ENCODE data around the gene PLA2G3. TPM values are rescaled to one million over a fixed set of nuclear protein-coding genes. Genes with fewer than 3 reads are reported as not detected.

The PLA2G3 gene
- total RNA-seq, 1 experiment from 2014 or later: 8.2 TPM

- Histone ChIP-seq H2BK12ac (ENCODE audit: insufficient read length, low read depth, low read length) (no peak overlapping the region), H4K91ac (ENCODE audit: insufficient read length, low read depth, low read length) (no peak overlapping the region), H3K4me1 (ENCODE audit: insufficient read depth, low read length) (peaks cover 7% of the 10 kb centered on the region; the same call in 1 of the 2 replicates), H2BK5ac (ENCODE audit: insufficient read length, low read length) (no peak overlapping the region), H4K20me1 (ENCODE audit: control insufficient read depth, insufficient read depth, insufficient read length) (no peaks in the 10 kb centered on the region), H3K4me2 (ENCODE audit: insufficient read depth, insufficient read length, low read length) (no peak overlapping the region), H4K5ac (ENCODE audit: insufficient read length, low read depth, low read length) (no peak overlapping the region), H2AFZ (ENCODE audit: low read length) (no peak overlapping the region), H3K23ac (ENCODE audit: insufficient read length, low read depth, low read length) (no peak overlapping the region), H3K14ac (ENCODE audit: insufficient read depth, low read length) (no peak overlapping the region), H3K18ac (ENCODE audit: insufficient read length, low read depth, low read length) (no peak overlapping the region), H3K9me3 (ENCODE audit: control insufficient read depth, low read depth, low read length) (peaks cover 5% of the 10 kb centered on the region), H3K4ac (ENCODE audit: low read depth, low read length) (no peak overlapping the region), H2BK120ac (ENCODE audit: low read depth, low read length, poor library complexity, severe bottlenecking) (no peak overlapping the region), H2BK20ac (ENCODE audit: low read depth, low read length, poor library complexity, severe bottlenecking) (no peak overlapping the region), H4K8ac (replicated peaks; ENCODE audit: insufficient read length, low read depth, low read length) (no peak overlapping the region), H3K56ac (ENCODE audit: insufficient read length, low read depth, low read length) (no peak overlapping the region), H3K79me1 (ENCODE audit: insufficient read depth, low read depth, low read length, poor library complexity, severe bottlenecking) (peaks cover 1% of the 10 kb centered on the region), H3T11ph (ENCODE audit: low read length) (no peak overlapping the region), H3K27me3 (ENCODE audit: insufficient read depth, low read length) (no peaks in the 10 kb centered on the region), H3K79me2 (ENCODE audit: insufficient read depth, low read length) (peaks cover 10% of the 10 kb centered on the region; the same call in 1 of the 2 replicates), H3K23me2 (ENCODE audit: insufficient read length, low read depth, low read length, poor library complexity, severe bottlenecking) (peaks cover 11% of the 10 kb centered on the region), H3K9ac (ENCODE audit: extremely low read depth, insufficient read length, low read length) (no peak overlapping the region), H2BK15ac (ENCODE audit: low read depth, low read length) (no peak overlapping the region), H2AK5ac (ENCODE audit: insufficient read length, low read length) (no peak overlapping the region), H3K27ac (ENCODE audit: insufficient read length, low read depth, low read length) (no peak overlapping the region)
- Mint-ChIP-seq H3K9me3 (peaks cover 26 to 29% of the 10 kb centered on the region in 2 experiments), H3K4me3 (no peak overlapping the region), H3K36me3 (ENCODE audit: insufficient read depth in 1 of 3, low read depth in 3 of 3) (peaks cover 0 to 13% (median 12%) of the 10 kb centered on the region in 3 experiments; a peak in 5 of 7 replicates), H3K4me1 (peaks cover 16 to 17% of the 10 kb centered on the region in 2 experiments), H3K27me3 (ENCODE audit: low read depth) (peaks cover 14% of the 10 kb centered on the region), H3K27ac (peak overlapping the region in 2 of 3 experiments; percentile 26 to 71; a peak in 1 of 7 replicates)
- peak; percentile 12 for DNase-seq
- WGBS (ENCODE audit: extremely low coverage, insufficient read length, low lambda C conversion rate): no CpG with 5 or more reads among the region's 3 CpGs
- TF ChIP-seq CTCF (conservative IDR thresholded peaks at IDR 0.05): no peak
Measured at GRCh38 chr22:31143537-31143936, 3.2 kb upstream of the PLA2G3 start.
